Mucosa of descending colon (tissue), 3 donors: ENCODE measurements around the gene SNTG2. TPM values are rescaled to one million over a fixed set of nuclear protein-coding genes. Genes with fewer than 3 reads are reported as not detected.

ENCODE experiments used
- ATAC-seq: fragments of 200-7000 bp; cut with Tn5 transposase; one replicate; pipeline ENCODE4 v1.9.1; 2020; ENCODE audit warnings: mild to moderate bottlenecking, moderate library complexity
- DNase-seq, 3 donors: peaks; one replicate each; pipeline ENCODE4 v3.0.0-alpha.2; 2020
- H3K36me3 ChIP-seq: fragments of 200-600 bp; one replicate; pipeline ENCODE4 v1.8.0; 2021; ENCODE audit warnings: low read depth, mild to moderate bottlenecking
- H3K4me1 ChIP-seq: fragments of 200-600 bp; one replicate; pipeline ENCODE4 v1.8.0; 2021; ENCODE audit warnings: low read depth, mild to moderate bottlenecking
- H3K4me3 ChIP-seq: fragments of 200-600 bp; one replicate; pipeline ENCODE4 v1.8.0; 2021; ENCODE audit warnings: mild to moderate bottlenecking
- H3K9me3 ChIP-seq: fragments of 200-600 bp; one replicate; pipeline ENCODE4 v1.8.0; 2021; ENCODE audit warnings: mild to moderate bottlenecking
- intact Hi-C, 2 donors: fragments of 100-400 bp; cut with DNase I in 1 of 2; cut with micrococcal nuclease in 1 of 2; formaldehyde crosslinking; loops; one replicate each; pipeline versions ENCODE4 v1.11.0 to v1.11.1; 2022; cut with DNase I, micrococcal nuclease
- total RNA-seq, 3 donors: library from RNA; stranded (reverse); fragmentation: NEBNext Ultra II Directional in 2 of 3; extraction: Animal tissue kit (Norgen Biotek cat#: 25700) in 2 of 3; gene quantifications; one replicate each; pipeline versions ENCODE4 v1.2.1 to v1.2.4, GENCODE V29; 2021 to 2023
- TF ChIP-seq, protein P1 (sequence below): fragments of 200-600 bp; IDR thresholded peaks from one replicate; pipeline ENCODE4 v1.8.0; 2022; ENCODE audit warnings: antibody characterized with exemption, mild to moderate bottlenecking
- donor health status: DM: no; HTN: no; CAD: no; lungs with moderate emphysema.
- donor health status: DM: no; HTN: no; CAD: no.
- donor health status: DM: no; HTN: yes; CAD: no.

The SNTG2 gene
- total RNA-seq, 3 donors from 2014 or later, result 0.38 to 3.0 (median 2.8) TPM

DNA sequence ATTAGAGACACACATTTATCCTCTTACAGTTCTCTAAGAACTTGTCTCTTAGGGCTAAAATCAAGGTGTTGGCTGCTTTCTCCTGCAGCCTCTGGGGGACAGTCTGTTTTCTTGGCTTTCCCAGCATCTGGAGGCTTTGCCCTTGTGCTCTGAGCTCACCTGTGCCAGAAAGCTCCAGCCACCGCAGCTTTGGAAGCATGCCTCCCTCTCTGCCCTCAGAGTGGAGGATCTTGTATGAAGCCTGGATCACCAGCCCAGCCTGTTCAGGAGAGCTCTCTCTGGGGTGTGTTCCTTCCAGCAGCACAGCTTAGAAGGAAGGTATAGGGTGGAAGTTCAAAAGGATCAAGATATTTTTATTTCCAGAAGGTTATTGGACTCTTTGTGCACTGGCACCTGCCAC lies 409.5 kb downstream of the SNTG2 start:
- Histone ChIP-seq H3K4me1 (no peaks in the 10 kb centered on the region), H3K4me3 (no peak overlapping the region), H3K9me3 (no peaks in the 10 kb centered on the region), H3K36me3 (no peaks in the 10 kb centered on the region)
- TF ChIP-seq, protein P1, sequence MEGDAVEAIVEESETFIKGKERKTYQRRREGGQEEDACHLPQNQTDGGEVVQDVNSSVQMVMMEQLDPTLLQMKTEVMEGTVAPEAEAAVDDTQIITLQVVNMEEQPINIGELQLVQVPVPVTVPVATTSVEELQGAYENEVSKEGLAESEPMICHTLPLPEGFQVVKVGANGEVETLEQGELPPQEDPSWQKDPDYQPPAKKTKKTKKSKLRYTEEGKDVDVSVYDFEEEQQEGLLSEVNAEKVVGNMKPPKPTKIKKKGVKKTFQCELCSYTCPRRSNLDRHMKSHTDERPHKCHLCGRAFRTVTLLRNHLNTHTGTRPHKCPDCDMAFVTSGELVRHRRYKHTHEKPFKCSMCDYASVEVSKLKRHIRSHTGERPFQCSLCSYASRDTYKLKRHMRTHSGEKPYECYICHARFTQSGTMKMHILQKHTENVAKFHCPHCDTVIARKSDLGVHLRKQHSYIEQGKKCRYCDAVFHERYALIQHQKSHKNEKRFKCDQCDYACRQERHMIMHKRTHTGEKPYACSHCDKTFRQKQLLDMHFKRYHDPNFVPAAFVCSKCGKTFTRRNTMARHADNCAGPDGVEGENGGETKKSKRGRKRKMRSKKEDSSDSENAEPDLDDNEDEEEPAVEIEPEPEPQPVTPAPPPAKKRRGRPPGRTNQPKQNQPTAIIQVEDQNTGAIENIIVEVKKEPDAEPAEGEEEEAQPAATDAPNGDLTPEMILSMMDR, result no peak
- no peak for ATAC-seq
- no peak for DNase-seq
- intact Hi-C loops, result no loop called here

DNA sequence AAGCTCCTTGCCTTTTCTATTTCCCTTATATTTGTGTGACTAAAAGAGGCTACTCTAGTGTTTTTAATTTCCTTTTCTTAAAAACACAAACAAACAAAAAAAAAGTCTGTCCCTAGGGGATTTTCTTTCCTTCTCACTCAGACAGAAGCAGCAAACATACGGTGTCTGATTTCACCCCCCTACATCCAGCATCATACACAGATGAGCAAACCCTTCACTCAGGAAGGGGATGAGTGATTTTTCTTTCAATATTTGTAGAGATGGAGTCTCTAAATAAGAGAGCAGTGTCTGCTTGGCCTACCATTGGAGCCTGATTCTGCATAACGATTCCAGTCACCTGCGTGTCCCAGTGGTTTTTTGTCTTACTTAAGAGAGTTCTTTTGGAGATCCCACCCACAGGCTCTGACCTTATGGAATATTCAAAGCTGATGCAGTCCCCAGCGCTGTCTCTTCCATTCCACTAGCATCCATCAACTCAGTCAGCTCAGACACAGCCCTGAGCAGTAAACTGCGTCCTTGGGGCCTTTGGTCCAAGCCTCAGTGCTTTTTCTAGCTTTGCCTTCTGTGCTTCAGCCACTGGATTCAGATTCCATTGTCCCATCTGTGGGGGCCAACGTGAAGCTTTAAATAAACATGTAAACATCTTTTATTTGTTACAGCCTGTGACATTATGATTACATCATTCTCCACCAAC lies 410.1 kb downstream of the SNTG2 start:
- ATAC-seq (no peak), DNase-seq (no peak)
- H3K9me3 ChIP-seq, result no peaks in the 10 kb centered on the region
- H3K4me1 ChIP-seq, result no peaks in the 10 kb centered on the region
- intact Hi-C loops, result no loop called here
- TF ChIP-seq, protein P1, result no peak
- no peak overlapping the region for H3K4me3 ChIP-seq
- no peaks in the 10 kb centered on the region for H3K36me3 ChIP-seq

DNA sequence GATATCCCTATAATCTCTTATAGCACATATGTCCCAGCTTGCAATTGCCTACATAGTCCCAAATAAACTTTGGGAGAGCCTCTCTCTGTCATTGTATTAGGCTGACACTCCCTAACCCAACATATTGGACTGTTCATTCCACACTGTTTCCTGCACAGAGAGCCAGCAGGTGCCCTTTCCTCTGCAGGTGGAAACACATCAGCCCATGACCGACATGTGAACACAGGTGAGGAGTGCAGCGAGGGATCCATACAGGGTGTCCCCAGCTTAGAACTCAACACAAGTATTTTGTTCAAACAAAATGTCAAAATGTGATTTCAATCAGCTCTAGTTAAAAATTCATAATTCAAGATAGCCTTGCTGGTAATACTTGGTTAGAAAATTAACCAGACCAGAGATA lies 412.7 kb downstream of the SNTG2 start:
- TF ChIP-seq, protein P1, result no peak
- Histone ChIP-seq H3K4me3 (no peak overlapping the region), H3K9me3 (no peaks in the 10 kb centered on the region), H3K36me3 (no peaks in the 10 kb centered on the region), H3K4me1 (no peaks in the 10 kb centered on the region)
- DNase-seq, result no peak
- no peak for ATAC-seq
- intact Hi-C loops, result no loop called here

DNA sequence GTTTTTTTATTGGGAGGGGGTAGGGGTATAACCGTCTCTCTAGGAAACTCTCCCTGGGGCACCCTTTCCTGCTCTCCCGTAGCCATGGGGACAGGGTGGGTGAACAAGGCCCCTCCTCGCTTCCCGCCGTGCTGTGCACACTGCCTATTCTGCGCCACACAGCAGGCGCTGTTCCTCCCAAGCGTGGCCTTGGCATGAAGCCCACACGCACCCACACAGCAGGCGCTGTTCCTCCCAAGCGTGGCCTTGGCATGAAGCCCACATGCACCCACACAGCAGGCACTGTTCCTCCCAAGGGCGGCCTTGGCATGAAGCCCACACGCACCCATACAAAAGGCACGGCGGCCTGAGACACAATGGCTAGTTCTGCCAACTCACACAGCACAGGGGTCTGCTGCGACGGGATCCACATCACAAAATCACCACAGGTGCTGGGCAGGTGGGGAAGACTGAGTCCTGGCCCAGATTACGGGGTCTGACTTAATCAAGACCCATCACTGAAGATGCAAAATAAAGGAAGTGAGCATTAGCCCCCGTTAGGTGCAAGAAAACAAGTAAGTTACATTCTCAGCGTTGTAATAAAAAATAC lies 416.0 kb downstream of the SNTG2 start:
- no peak overlapping the region for H3K4me3 ChIP-seq
- H3K4me1 ChIP-seq, result no peaks in the 10 kb centered on the region
- intact Hi-C loops, result no loop called here
- no peaks in the 10 kb centered on the region for H3K36me3 ChIP-seq
- DNase-seq (peak in 1 of 3 donors; percentile 9), ATAC-seq (no peak)
- H3K9me3 ChIP-seq, result no peaks in the 10 kb centered on the region
- TF ChIP-seq, protein P1, result no peak

DNA sequence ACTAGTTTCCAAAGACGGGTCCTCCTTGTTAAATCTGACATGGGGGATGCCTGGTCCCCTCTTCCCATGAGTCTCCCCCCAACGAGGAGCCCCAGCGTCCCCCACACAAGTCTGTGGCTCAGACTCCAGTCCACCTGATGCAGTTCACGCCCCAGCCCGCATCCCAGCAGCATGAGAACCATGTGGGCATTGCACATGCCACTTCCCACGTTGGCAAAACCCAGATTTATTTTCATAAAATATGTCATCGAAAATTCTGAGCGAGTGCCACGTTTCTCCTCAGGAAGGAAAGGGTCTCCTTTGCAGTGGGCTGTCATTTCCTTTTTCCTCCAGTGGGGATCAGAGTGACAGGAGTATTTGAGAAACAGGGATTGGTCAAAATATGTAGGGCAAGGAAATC lies 417.0 kb downstream of the SNTG2 start:
- DNase-seq (no peak), ATAC-seq (no peak)
- intact Hi-C loops, result no loop called here
- Histone ChIP-seq H3K9me3 (no peaks in the 10 kb centered on the region), H3K4me1 (no peaks in the 10 kb centered on the region), H3K36me3 (no peaks in the 10 kb centered on the region), H3K4me3 (no peak overlapping the region)
- TF ChIP-seq, protein P1, result no peak
